Upper lobe of left lung (tissue), 4 donors: ENCODE results near the gene GPR137B.

Source experiments
- CTCF ChIP-seq, 6 experiments: fragments of 450-650 bp in 4 of 6; fragments of 200-600 bp in 2 of 6; sonication (generic) in 2 of 6; IDR thresholded peaks; one replicate each; pipeline ENCODE4 v1.5.1; 2016 to 2019; ENCODE audit warnings: antibody characterized with exemption in 6 of 6
- EP300 ChIP-seq, 4 donors: sonication (generic); formaldehyde crosslinking; IDR thresholded peaks; one replicate each; pipeline ENCODE4 v1.5.1; 2017; ENCODE audit warnings: antibody characterized with exemption in 4 of 4, control low read depth in 2 of 4
- POLR2A ChIP-seq, 4 donors: fragments of 450-650 bp; IDR thresholded peaks; one replicate each; pipeline ENCODE4 v1.5.1; 2016 to 2017; ENCODE audit warnings: antibody characterized with exemption in 4 of 4, mild to moderate bottlenecking in 2 of 4
- POLR2AphosphoS5 ChIP-seq, 2 donors: sonication (generic); formaldehyde crosslinking; IDR thresholded peaks; one replicate each; pipeline ENCODE4 v1.5.1; 2017; ENCODE audit warnings: antibody characterized with exemption in 2 of 2

- TF ChIP-seq CTCF (IDR thresholded peaks at IDR 0.05) (no peak), POLR2AphosphoS5 (IDR thresholded peaks at IDR 0.05) (no peak), POLR2A (IDR thresholded peaks at IDR 0.05) (no peak), EP300 (IDR thresholded peaks at IDR 0.05) (no peak)
Measured at GRCh38 chr1:236099355-236099974, 42.9 kb upstream of the GPR137B start.
